AG09309 (cell line): Measurements from ENCODE around the gene BMP5.

Experiments
- DNase-seq: peaks from one replicate; pipeline ENCODE4 v3.0.0-alpha.2; 2010; ENCODE audit warnings: low read depth
- H3K4me3 ChIP-seq: 2 replicates; pipeline ENCODE4 v1.5.1; 2011; ENCODE audit warnings: mild to moderate bottlenecking, low read depth, low read length, moderate library complexity; ENCODE audit not compliant: control insufficient read depth
- TF ChIP-seq, protein P1 (sequence below): IDR thresholded peaks from 2 replicates; pipeline ENCODE4 v1.5.1; 2011; ENCODE audit warnings: mild to moderate bottlenecking, low read depth, low read length, inconsistent platforms; ENCODE audit not compliant: insufficient read depth, control insufficient read depth; ENCODE audit errors: missing control alignments

Gene BMP5

GRCh38 chr6:55820696-55821095 is 54.7 kb downstream of the BMP5 start:
- H3K4me3 ChIP-seq: no peak overlapping the region
- no peak for DNase-seq
- TF ChIP-seq, protein P1, sequence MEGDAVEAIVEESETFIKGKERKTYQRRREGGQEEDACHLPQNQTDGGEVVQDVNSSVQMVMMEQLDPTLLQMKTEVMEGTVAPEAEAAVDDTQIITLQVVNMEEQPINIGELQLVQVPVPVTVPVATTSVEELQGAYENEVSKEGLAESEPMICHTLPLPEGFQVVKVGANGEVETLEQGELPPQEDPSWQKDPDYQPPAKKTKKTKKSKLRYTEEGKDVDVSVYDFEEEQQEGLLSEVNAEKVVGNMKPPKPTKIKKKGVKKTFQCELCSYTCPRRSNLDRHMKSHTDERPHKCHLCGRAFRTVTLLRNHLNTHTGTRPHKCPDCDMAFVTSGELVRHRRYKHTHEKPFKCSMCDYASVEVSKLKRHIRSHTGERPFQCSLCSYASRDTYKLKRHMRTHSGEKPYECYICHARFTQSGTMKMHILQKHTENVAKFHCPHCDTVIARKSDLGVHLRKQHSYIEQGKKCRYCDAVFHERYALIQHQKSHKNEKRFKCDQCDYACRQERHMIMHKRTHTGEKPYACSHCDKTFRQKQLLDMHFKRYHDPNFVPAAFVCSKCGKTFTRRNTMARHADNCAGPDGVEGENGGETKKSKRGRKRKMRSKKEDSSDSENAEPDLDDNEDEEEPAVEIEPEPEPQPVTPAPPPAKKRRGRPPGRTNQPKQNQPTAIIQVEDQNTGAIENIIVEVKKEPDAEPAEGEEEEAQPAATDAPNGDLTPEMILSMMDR: no peak

DNA sequence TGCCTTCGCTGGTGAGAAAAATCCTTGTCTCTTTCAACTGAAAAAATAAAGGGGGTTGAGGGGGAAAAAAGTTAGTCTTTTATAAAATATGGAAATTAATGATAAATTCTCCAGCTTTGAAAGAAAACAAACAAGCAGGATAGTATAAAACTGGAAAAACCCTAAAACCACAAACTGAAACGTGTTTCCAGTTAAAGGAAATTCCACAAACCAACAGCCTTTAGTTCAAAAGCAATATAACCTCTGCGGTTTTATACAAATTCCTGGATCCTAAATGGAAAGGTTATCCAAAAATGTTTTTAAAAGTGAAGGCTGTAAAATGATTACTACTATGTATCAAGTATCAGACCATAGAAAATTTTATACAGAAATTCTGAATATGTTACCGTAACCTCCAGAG is 55.6 kb downstream of the BMP5 start:
- H3K4me3 ChIP-seq: no peak overlapping the region; the same call in 1 of the 2 replicates
- TF ChIP-seq, protein P1: no peak
- DNase-seq: no peak

DNA sequence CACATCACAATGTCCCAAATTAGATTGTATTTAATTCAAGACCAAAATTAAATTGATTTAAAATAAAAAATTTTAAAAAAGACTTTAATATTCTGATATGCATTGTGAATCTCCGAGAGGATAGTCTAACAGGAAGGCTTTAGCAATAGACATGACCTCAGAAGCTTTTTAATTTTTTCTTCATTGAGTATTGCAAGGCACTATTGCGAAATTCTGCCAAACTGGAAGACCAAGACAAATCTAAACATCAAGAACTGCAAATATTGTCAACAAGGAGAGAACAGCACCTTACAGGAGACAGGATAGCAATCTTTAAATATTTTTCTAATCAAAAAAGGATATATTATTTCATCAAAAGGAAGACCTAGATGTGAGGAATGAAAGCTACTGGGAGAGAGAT is 56.9 kb downstream of the BMP5 start:
- no peak overlapping the region for H3K4me3 ChIP-seq
- no peak for DNase-seq
- TF ChIP-seq, protein P1: no peak

GRCh38 chr6:55812509-55812908 is 62.9 kb downstream of the BMP5 start:
- DNase-seq: no peak
- no peak overlapping the region for H3K4me3 ChIP-seq
- TF ChIP-seq, protein P1: no peak

DNA sequence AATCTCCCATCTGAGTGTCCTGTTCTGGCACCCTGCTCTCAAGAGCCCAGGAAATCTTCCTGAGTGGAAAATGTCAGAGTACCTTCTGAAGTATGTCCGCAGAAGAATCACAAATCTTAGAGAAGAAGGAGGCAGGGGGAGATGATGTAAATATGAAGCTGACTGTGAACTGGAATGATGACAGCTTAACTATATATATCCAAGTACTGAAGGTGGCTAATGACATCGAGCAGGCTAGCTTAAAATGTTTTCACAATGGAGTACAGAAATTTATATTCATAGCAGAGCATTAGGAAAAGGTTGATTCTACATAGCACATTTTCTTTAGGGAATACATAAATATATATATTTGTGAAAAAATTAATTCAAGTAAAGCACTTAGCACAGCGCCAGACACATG is 64.3 kb downstream of the BMP5 start:
- H3K4me3 ChIP-seq: no peak overlapping the region
- TF ChIP-seq, protein P1: no peak
- no peak for DNase-seq

- TF ChIP-seq, protein P1: no peak
- DNase-seq: no peak
- no peak overlapping the region for H3K4me3 ChIP-seq
Observed at GRCh38 chr6:55802259-55802658, 73.1 kb downstream of the BMP5 start.

GRCh38 chr6:55798571-55798970 is 76.8 kb downstream of the BMP5 start:
- H3K4me3 ChIP-seq: no peak overlapping the region
- DNase-seq: no peak
- TF ChIP-seq, protein P1: no peak
